GM18519 (cell line): ENCODE data around the gene TMC8.

Experiments
- ATAC-seq: cut with Tn5 transposase; IDR thresholded peaks from one replicate; pipeline ENCODE4 v1.9.1; 2021; ENCODE audit warnings: mild to moderate bottlenecking, moderate library complexity; ENCODE audit not compliant: unreplicated experiment, low FRiP score

The TMC8 gene

GRCh38 chr17:78174870-78175642, 44.5 kb downstream of the TMC8 start:
- no peak for ATAC-seq

- ATAC-seq, result no peak
Observed at GRCh38 chr17:78175643-78175981, 45.0 kb downstream of the TMC8 start.

- ATAC-seq, result no peak
Observed at GRCh38 chr17:78176548-78177025, 46.0 kb downstream of the TMC8 start.

- no peak for ATAC-seq
Observed at GRCh38 chr17:78179372-78179771, 48.8 kb downstream of the TMC8 start.

GRCh38 chr17:78180083-78180482, 49.5 kb downstream of the TMC8 start:
- ATAC-seq, result no peak

- no peak for ATAC-seq
Observed at GRCh38 chr17:78180508-78180907, 49.9 kb downstream of the TMC8 start.

- no peak for ATAC-seq
Observed at GRCh38 chr17:78182504-78182903, 51.9 kb downstream of the TMC8 start.

GRCh38 chr17:78183916-78184315, 53.3 kb downstream of the TMC8 start:
- ATAC-seq, result no peak

- no peak for ATAC-seq
Observed at GRCh38 chr17:78184351-78184750, 53.8 kb downstream of the TMC8 start.

GRCh38 chr17:78184868-78185267, 54.3 kb downstream of the TMC8 start:
- ATAC-seq, result no peak

- ATAC-seq, result no peak
Observed at GRCh38 chr17:78185981-78186691, 55.6 kb downstream of the TMC8 start.

- peak; percentile 71 for ATAC-seq
Observed at GRCh38 chr17:78186692-78187595, 56.4 kb downstream of the TMC8 start, which contains the start of the genes AFMID and TK1. Gene AFMID, plus strand, starts transcription at chr17:78187362. Its CDS starts 9 bp downstream, at chr17:78187371. Gene TK1, minus strand, starts transcription at chr17:78187052. Its CDS starts 58 bp downstream, at chr17:78186994.
